C4-2B (cell line): Measurements from ENCODE around the gene MVD.

Experiments
- ZFX ChIP-seq: fragments of 450-650 bp; IDR thresholded peaks from 2 replicates; pipeline ENCODE4 v1.6.1; 2017
- TF ChIP-seq, protein P1 (sequence below): fragments of 450-650 bp; conservative IDR thresholded peaks from 2 replicates; pipeline ENCODE4 v1.5.1; 2017; ENCODE audit warnings: mild to moderate bottlenecking

DNA sequence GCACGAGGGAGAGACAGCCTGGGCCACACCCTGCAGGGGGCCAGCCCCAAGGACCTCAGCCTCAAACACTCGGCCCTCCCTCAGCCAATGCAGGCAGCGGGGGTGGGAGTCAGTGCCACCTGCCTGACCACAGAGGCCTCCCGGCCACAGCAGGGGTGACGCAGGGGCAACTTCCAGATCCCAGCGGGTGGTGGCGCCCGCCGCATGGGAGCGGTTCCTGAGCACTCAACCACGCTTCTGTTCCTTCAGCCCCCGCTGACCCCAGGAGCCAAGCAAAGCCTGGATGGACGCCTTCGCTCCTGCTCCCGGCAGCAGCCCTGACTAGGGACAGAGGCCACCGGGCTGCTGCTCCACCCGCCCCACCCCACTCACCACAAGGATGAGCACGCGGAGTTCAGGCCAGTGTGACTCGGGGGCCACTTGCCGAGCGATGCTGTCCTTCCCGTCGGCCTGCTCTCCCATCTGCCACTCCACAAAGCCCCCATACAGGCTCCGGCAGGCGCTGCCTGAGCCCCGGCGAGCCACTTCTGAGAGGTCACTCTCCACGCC, 7.1 kb downstream of the MVD start:
- TF ChIP-seq, protein P1, sequence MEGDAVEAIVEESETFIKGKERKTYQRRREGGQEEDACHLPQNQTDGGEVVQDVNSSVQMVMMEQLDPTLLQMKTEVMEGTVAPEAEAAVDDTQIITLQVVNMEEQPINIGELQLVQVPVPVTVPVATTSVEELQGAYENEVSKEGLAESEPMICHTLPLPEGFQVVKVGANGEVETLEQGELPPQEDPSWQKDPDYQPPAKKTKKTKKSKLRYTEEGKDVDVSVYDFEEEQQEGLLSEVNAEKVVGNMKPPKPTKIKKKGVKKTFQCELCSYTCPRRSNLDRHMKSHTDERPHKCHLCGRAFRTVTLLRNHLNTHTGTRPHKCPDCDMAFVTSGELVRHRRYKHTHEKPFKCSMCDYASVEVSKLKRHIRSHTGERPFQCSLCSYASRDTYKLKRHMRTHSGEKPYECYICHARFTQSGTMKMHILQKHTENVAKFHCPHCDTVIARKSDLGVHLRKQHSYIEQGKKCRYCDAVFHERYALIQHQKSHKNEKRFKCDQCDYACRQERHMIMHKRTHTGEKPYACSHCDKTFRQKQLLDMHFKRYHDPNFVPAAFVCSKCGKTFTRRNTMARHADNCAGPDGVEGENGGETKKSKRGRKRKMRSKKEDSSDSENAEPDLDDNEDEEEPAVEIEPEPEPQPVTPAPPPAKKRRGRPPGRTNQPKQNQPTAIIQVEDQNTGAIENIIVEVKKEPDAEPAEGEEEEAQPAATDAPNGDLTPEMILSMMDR, result no peak
- no peak for TF ChIP-seq ZFX
